Endodermal cell (in vitro differentiated cells): ENCODE results near the gene GLRA1. TPM values are rescaled to one million over a fixed set of nuclear protein-coding genes. Genes with fewer than 3 reads are reported as not detected.

Experiments
- DNase-seq: peaks from one replicate; pipeline ENCODE4 v3.0.0-alpha.2; 2017
- H3K27ac ChIP-seq: 2 replicates; pipeline ENCODE4 v1.5.1; 2013; ENCODE audit warnings: mild to moderate bottlenecking, low read depth, low read length, moderate library complexity
- H3K27me3 ChIP-seq: 2 replicates; pipeline ENCODE4 v1.6.1; 2013; ENCODE audit warnings: mild to moderate bottlenecking, low read length, moderate library complexity; ENCODE audit not compliant: insufficient read depth, control insufficient read depth, poor library complexity, severe bottlenecking
- H3K36me3 ChIP-seq: 2 replicates; pipeline ENCODE4 v1.7.0; 2013; ENCODE audit warnings: mild to moderate bottlenecking, low read length, moderate library complexity; ENCODE audit not compliant: control insufficient read depth, insufficient read depth
- H3K4me1 ChIP-seq: one replicate; pipeline ENCODE4 v1.7.0; 2013; ENCODE audit warnings: low read length; ENCODE audit not compliant: control insufficient read depth, insufficient read depth
- H3K4me3 ChIP-seq: 2 replicates; pipeline ENCODE4 v1.5.1; 2013; ENCODE audit warnings: mild to moderate bottlenecking, low read length, moderate library complexity
- H3K9ac ChIP-seq: 2 replicates; pipeline ENCODE4 v1.6.1; 2013; ENCODE audit warnings: mild to moderate bottlenecking, low read length, moderate library complexity; ENCODE audit not compliant: poor library complexity, severe bottlenecking; ENCODE audit errors: extremely low read depth
- H3K9me3 ChIP-seq: 2 replicates; pipeline ENCODE4 v1.6.1; 2013; ENCODE audit warnings: mild to moderate bottlenecking, low read length, moderate library complexity; ENCODE audit not compliant: control insufficient read depth
- H3K27ac Mint-ChIP-seq: 2 replicates; pipeline ENCODE4 v1.8.0; 2020; ENCODE audit warnings: mixed read lengths
- H3K27me3 Mint-ChIP-seq: 2 replicates; pipeline ENCODE4 v1.8.0; 2021; ENCODE audit warnings: mild to moderate bottlenecking, mixed read lengths; ENCODE audit not compliant: insufficient read depth
- H3K36me3 Mint-ChIP-seq: 2 replicates; pipeline ENCODE4 v1.8.0; 2020; ENCODE audit warnings: low read depth, mixed read lengths
- H3K4me1 Mint-ChIP-seq: 2 replicates; pipeline ENCODE4 v1.8.0; 2020; ENCODE audit warnings: mixed read lengths
- H3K4me3 Mint-ChIP-seq: 2 replicates; pipeline ENCODE4 v1.8.0; 2020; ENCODE audit warnings: mild to moderate bottlenecking, moderate library complexity, mixed read lengths
- H3K9me3 Mint-ChIP-seq: 2 replicates; pipeline ENCODE4 v1.8.0; 2020; ENCODE audit warnings: mild to moderate bottlenecking, mixed read lengths
- CTCF ChIP-seq: fragments of 200-600 bp; sonication (generic); conservative IDR thresholded peaks from 2 replicates; pipeline ENCODE4 v1.5.0; 2021; ENCODE audit warnings: antibody characterized with exemption, mild to moderate bottlenecking
- WGBS, 2 experiments: methylation state at CpG; one replicate each; pipeline versions ENCODE4 v1.1.5 to v1.1.7; 2013; ENCODE audit warnings: missing lambda C conversion rate in 2 of 2, mixed read lengths in 1 of 2; ENCODE audit not compliant: insufficient coverage in 1 of 2, insufficient read length in 1 of 2; 5-methylcytosine and 5-hydroxymethylcytosine counted together
- total RNA-seq, 2 donors: library from RNA; stranded (reverse); fragmentation: NEBNext Ultra II Directional in 1 of 2; extraction: Animal tissue kit (Norgen Biotek cat#: 25700) in 1 of 2; gene quantifications; 2 replicates in 1 of 2; 3 replicates in 1 of 2; pipeline ENCODE4 v1.2.1, GENCODE V29; 2021

The GLRA1 gene
- total RNA-seq, 2 donors from 2014 or later = not detected

- Histone ChIP-seq H3K9me3 (no peaks in the 10 kb centered on the region), H3K36me3 (no peaks in the 10 kb centered on the region), H3K4me1 (peaks cover 7% of the 10 kb centered on the region), H3K27ac (no peak overlapping the region), H3K27me3 (peaks cover 37% of the 10 kb centered on the region), H3K9ac (no peak overlapping the region), H3K4me3 (no peak overlapping the region)
- Mint-ChIP-seq H3K4me3 (no peak overlapping the region), H3K4me1 (peaks cover 16% of the 10 kb centered on the region), H3K9me3 (no peaks in the 10 kb centered on the region), H3K36me3 (no peaks in the 10 kb centered on the region), H3K27ac (no peak overlapping the region), H3K27me3 (peaks cover 60% of the 10 kb centered on the region)
- 86% methylated on average over 1 of the region's 1 CpG; no CpG with 5 or more reads in 1 of the 2 experiments for WGBS, 2 experiments
- no peak for DNase-seq
- no peak for TF ChIP-seq CTCF
Measured at GRCh38 chr5:151897896-151898295, 26.8 kb downstream of the GLRA1 start.

- no peak for DNase-seq
- Mint-ChIP-seq H3K36me3 (no peaks in the 10 kb centered on the region), H3K27me3 (peaks cover 54% of the 10 kb centered on the region), H3K9me3 (no peaks in the 10 kb centered on the region), H3K4me1 (peaks cover 11% of the 10 kb centered on the region), H3K4me3 (no peak overlapping the region), H3K27ac (no peak overlapping the region)
- no peaks in the 10 kb centered on the region for H3K9me3 ChIP-seq
- H3K27me3 ChIP-seq = peaks cover 34% of the 10 kb centered on the region
- no peak for TF ChIP-seq CTCF
- H3K36me3 ChIP-seq = no peaks in the 10 kb centered on the region
- H3K4me1 ChIP-seq = peaks cover under 1% of the 10 kb centered on the region
- H3K9ac ChIP-seq = no peak overlapping the region
- no peak overlapping the region for H3K4me3 ChIP-seq
- 0 to 50% methylated on average over 1 to 2 of the region's 2 CpGs for WGBS, 2 experiments
- peak overlapping the region; percentile 7 for H3K27ac ChIP-seq
Measured at GRCh38 chr5:151897020-151897552, 27.6 kb downstream of the GLRA1 start.

GRCh38 chr5:151896031-151896691 is 28.5 kb downstream of the GLRA1 start:
- no peak overlapping the region for H3K27ac Mint-ChIP-seq
- WGBS, 2 experiments = 40 to 51% methylated on average over 2 to 3 of the region's 3 CpGs
- peaks cover 15% of the 10 kb centered on the region for H3K4me1 Mint-ChIP-seq
- H3K36me3 ChIP-seq = no peaks in the 10 kb centered on the region
- H3K27me3 ChIP-seq = peaks cover 25% of the 10 kb centered on the region
- no peaks in the 10 kb centered on the region for H3K9me3 ChIP-seq
- no peak for TF ChIP-seq CTCF
- H3K27me3 Mint-ChIP-seq = peaks cover 53% of the 10 kb centered on the region
- peak overlapping the region; percentile 15 for H3K27ac ChIP-seq
- DNase-seq = peak; percentile 86
- H3K9me3 Mint-ChIP-seq = no peaks in the 10 kb centered on the region
- no peak overlapping the region for H3K9ac ChIP-seq
- no peaks in the 10 kb centered on the region for H3K36me3 Mint-ChIP-seq
- H3K4me3 ChIP-seq = no peak overlapping the region
- peaks cover 4% of the 10 kb centered on the region for H3K4me1 ChIP-seq
- no peak overlapping the region for H3K4me3 Mint-ChIP-seq
